SK-N-SH (cell line): Measurements from ENCODE around the gene HBG2.

ENCODE experiments used
- CHD2 ChIP-seq: fragments of 150-350 bp; IDR thresholded peaks from 2 replicates; pipeline ENCODE4 v1.6.1; 2018; ENCODE audit warnings: low read length; ENCODE audit not compliant: partially characterized antibody
- CTCF ChIP-seq: fragments of 200-600 bp; sonication (generic); IDR thresholded peaks from 2 replicates; pipeline ENCODE4 v1.6.1; 2017; ENCODE audit warnings: antibody characterized with exemption, mild to moderate bottlenecking, moderate library complexity
- EZH2phosphoT487 ChIP-seq: fragments of 200-600 bp; sonication (generic); IDR thresholded peaks from 2 replicates; pipeline ENCODE4 v1.6.1; 2017; ENCODE audit warnings: low read depth, mixed run types, mild to moderate bottlenecking, antibody characterized with exemption, moderate library complexity, borderline replicate concordance
- FOXM1 ChIP-seq: IDR thresholded peaks from 2 replicates; pipeline ENCODE4 v1.4.0; 2012; ENCODE audit warnings: low read depth, mild to moderate bottlenecking
- MAX ChIP-seq: IDR thresholded peaks from 2 replicates; pipeline ENCODE4 v1.4.0; 2012; ENCODE audit warnings: low read depth
- SIN3A ChIP-seq: IDR thresholded peaks from 2 replicates; pipeline ENCODE4 v1.6.1; 2012; ENCODE audit warnings: low read depth, mild to moderate bottlenecking, low read length, moderate library complexity, borderline replicate concordance

GRCh38 chr11:5229796-5230195 lies 24.8 kb downstream of the HBG2 start:
- no peak for TF ChIP-seq MAX
- TF ChIP-seq FOXM1 = no peak
- TF ChIP-seq CTCF = no peak
- no peak for TF ChIP-seq SIN3A
- TF ChIP-seq CHD2 = no peak
- TF ChIP-seq EZH2phosphoT487 = no peak
